ENCODE results near the gene FOXE1.

The FOXE1 gene

GRCh38 chr9:97853056-97853843, at the start of gene FOXE1:
Gene FOXE1 (plus strand): TSS chr9:97853226. CDS start chr9:97853915, 689 bp downstream.
- FAIRE-seq (no peak), DNase-seq (ENCODE audit: insufficient read length, low spot score) (no peak)

DNA sequence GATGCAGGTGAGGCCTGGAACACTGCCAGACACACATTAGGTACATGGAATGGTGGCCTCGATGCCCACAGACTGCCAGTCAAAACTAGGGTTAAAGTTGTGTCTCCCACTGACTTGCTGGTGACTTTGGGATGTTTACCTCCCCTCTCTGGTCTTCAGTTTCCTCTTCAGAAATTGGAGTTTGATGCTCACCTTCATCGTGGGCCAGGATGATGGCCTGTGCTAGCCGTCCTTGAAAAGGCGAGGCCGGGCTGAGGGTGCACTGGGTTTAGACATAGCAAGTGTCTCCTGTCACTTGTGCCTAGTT, 49.0 kb upstream of the FOXE1 start:
- no peak for FAIRE-seq
- no peak for DNase-seq (ENCODE audit: insufficient read length, low spot score)

DNA sequence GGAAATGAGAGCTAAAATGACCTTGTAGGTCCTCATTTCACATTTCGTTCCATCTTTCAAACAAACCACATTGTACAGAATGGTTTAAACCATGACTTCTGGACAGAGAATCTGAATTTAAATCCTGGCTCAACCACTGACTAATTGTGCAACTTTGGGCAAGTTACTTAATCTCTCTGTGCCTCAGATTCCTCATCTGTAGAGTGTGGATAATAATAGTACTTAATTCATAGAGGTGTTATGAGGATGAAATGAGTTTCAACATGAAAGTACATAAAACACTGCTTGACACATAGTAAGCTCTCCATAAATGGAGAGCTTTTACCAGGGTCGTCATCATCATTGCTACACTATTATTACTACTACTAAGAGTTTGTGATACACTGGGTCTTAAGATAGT, 46.3 kb upstream of the FOXE1 start:
- FAIRE-seq: no peak
- DNase-seq (ENCODE audit: insufficient read length, low spot score): no peak

GRCh38 chr9:97807681-97808080, 45.3 kb upstream of the FOXE1 start:
- DNase-seq (ENCODE audit: insufficient read length, low spot score) (no peak), FAIRE-seq (no peak)

- DNase-seq (ENCODE audit: insufficient read length, low spot score) (no peak), FAIRE-seq (no peak)
Measured at GRCh38 chr9:97808415-97808814, 44.6 kb upstream of the FOXE1 start.

- FAIRE-seq: no peak
- DNase-seq (ENCODE audit: insufficient read length, low spot score): no peak
Measured at GRCh38 chr9:97808972-97809371, 44.1 kb upstream of the FOXE1 start.

- DNase-seq (ENCODE audit: insufficient read length, low spot score): no peak
- FAIRE-seq: no peak
Measured at GRCh38 chr9:97809666-97810344, 43.2 kb upstream of the FOXE1 start.

DNA sequence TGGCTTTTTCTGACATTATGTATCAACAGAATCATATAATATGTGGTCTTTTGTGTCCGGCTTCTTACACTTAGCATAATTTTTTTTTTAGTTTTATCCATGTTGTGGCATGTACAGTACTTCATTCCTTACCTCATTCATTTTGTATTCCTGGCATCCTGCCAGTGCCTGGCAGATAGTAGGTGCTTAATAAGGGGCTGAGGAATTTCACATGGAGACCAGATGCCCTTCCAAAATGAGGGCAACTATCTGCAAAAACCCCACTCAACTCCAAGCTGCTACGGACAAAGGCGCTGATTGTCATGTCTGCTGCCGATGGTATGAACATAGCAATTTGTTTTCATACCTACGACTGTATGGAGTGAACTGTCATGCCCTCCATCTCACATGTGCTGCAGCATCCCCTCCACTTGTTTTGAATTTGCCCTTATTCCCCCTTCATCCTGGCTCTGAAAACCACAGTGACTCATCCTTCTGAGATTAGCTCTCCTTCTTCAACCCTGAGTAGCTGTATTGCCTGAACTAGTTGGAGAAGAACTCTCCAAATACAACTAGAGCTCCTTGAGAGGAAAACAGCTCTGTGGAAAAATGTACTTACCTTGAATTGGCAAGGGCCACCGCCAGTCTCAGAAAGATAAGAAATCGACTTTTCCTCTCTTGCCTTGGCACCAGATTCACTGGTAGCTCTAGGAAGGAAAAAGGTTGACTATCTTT, 41.3 kb upstream of the FOXE1 start:
- FAIRE-seq (peak; percentile 57), DNase-seq (ENCODE audit: insufficient read length, low spot score) (peak; percentile 41)

DNA sequence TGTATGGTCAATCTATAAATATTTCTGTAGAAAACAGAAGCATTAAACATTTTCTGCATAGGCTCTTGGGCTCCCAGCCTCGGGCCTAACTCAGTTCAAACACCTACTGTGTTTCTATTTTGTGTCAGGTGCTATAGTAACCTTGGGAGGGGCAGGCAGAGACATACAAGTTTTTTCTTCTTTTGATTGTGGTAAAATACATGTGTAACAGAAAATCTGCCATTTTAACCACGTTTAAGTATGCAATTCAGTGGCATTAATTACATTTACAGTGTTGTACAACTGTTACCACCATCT, 40.8 kb upstream of the FOXE1 start:
- DNase-seq (ENCODE audit: insufficient read length, low spot score) (no peak), FAIRE-seq (no peak)

DNA sequence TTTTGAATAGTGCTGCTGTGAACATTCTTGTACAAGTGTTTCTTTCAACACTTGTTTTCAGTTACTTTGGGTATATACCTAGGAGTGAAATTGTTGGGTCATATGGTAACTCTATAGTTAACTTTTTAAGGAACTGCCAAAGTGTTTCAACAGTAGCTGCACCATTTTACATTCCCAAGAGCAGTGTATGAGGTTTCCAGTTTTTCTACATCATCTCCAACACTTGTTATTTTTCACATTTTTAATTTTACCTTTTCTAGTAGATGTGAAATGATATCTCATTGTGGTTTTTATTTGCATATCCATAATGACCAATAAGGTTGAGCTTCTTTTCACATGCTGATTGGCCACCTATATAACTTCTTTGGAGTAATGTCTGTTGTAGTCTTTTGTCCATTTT, 40.0 kb upstream of the FOXE1 start:
- DNase-seq (ENCODE audit: insufficient read length, low spot score): no peak
- FAIRE-seq: no peak

DNA sequence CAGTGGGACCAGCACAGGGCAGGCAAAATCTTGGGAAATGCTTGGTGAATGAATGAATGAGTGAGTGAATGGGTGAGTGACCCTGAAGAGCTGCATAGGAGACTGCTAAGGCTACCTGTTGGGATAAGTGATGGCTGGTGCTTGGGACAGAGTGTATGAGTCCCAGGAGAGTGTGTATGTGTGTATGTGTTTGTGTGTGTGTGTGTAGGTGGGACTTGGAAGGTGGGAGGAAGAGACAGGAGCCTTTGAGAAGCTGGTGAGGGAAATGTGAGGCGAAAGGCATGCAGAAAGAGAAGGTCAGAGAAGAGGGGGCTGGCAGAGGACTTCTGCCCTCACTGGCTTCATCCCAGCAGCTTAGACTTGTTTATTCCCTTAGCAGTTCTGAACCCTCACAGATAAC, 33.3 kb upstream of the FOXE1 start:
- FAIRE-seq: no peak
- no peak for DNase-seq (ENCODE audit: insufficient read length, low spot score)

GRCh38 chr9:97820373-97820772, 32.7 kb upstream of the FOXE1 start:
- no peak for DNase-seq (ENCODE audit: insufficient read length, low spot score)

GRCh38 chr9:97830884-97831829, 21.9 kb upstream of the FOXE1 start:
- FAIRE-seq (no peak), DNase-seq (ENCODE audit: insufficient read length, low spot score) (no peak)

More at GRCh38 chr9:97820373-97820772, 32.7 kb upstream of the FOXE1 start:
- FAIRE-seq: no peak

DNA sequence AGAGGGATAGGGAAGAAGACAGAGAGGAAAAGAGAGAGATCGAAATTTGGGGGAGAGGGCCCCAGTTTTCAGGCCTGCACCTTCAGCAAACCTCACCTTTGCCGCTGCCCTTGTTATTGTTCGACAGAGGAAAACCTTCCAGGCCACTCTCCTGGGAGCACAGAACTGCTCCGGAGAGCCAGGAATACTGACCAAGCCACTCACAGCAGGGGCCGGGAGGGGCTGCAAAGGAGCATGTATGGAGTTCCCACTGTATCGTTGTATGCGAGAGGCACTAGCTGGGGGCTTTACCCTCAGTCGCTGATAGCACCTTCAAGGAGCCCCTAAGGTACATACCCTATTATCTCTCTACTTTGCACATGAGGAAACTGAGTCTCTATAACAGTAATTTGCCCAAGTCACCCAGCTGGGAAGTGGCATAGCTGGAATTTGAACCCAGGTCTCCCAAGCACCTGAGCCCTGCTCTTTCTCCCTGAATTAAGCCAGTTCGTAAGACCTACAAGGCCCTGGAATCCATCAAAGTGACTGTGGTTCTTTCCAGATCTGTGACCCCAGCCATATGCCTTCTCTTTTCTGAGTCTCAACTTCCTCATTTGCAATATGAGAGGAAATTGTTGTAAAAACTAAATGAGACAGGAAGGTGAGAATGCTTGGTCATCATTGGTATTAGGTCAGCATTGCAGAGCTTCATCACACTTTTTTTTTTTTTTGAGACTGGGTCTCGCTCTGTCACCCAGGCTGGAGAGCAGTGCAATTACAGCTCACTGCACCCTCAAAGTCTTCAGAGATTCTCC, 21.0 kb upstream of the FOXE1 start:
- FAIRE-seq: no peak

GRCh38 chr9:97840521-97840920, 12.5 kb upstream of the FOXE1 start:
- FAIRE-seq (no peak), DNase-seq (ENCODE audit: insufficient read length, low spot score) (no peak)

More for the DNA sequence above, 21.0 kb upstream of the FOXE1 start:
- no peak for DNase-seq (ENCODE audit: insufficient read length, low spot score)

GRCh38 chr9:97842960-97843359, 10.1 kb upstream of the FOXE1 start:
- FAIRE-seq: no peak
- no peak for DNase-seq (ENCODE audit: insufficient read length, low spot score)

DNA sequence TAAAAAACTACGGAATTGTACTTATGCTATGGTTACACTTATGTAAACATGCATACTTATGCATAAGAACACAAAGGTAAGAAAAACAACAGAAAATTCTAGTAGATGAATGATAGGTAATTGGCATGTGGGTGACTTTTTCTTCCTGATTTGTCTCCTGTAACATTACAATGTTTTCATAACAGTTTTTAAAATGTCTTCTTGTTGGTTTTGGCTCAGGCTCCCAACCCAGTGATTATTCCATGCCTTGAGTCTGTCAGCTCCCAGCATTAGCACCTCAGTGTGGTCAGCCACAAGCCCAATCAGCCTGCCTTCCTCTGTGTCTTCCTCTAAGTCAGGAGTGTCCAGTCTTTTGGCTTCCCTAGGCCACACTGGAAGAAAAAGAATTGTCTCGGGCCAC, 7.9 kb upstream of the FOXE1 start:
- DNase-seq (ENCODE audit: insufficient read length, low spot score): no peak
- no peak for FAIRE-seq

GRCh38 chr9:97845763-97846162, 7.3 kb upstream of the FOXE1 start:
- FAIRE-seq (no peak), DNase-seq (ENCODE audit: insufficient read length, low spot score) (no peak)

DNA sequence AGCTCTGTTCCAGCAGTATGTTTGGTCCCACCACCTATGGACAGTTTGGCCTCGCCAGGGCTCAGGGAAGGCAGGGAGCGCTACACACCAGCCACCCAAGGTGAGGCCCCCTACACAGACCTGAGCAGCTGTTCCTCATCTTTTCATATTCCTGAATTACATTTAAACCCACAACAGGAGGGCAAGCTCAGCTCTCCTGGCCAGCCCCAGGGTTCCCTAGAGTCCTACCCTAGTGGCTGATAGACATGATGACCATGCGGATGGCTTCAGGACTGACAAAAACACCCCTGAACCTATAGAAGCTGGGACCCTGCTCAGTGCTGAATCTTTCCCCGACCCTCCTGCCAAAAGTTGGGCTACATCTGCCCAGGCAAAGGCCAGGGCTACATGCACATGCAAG, 6.7 kb upstream of the FOXE1 start:
- DNase-seq (ENCODE audit: insufficient read length, low spot score): no peak
- FAIRE-seq: no peak
